IMR-90 (cell line): ENCODE data around the gene IMP3.

Source experiments
- BHLHE40 ChIP-seq: fragments of 150-350 bp; IDR thresholded peaks from 2 replicates; pipeline ENCODE4 v1.6.1; 2016; ENCODE audit warnings: mild to moderate bottlenecking, low read depth, low read length
- CEBPB ChIP-seq: IDR thresholded peaks from 2 replicates; pipeline ENCODE4 v1.6.1; 2012; ENCODE audit warnings: low read depth, low read length, improper control_type of control experiment
- CTCF ChIP-seq: conservative IDR thresholded peaks from 2 replicates; pipeline ENCODE4 v1.5.1; 2012; ENCODE audit warnings: mild to moderate bottlenecking, low read depth, low read length, improper control_type of control experiment
- ELK1 ChIP-seq: fragments of 150-350 bp; IDR thresholded peaks from 2 replicates; pipeline ENCODE4 v1.6.1; 2016; ENCODE audit warnings: low read depth, mild to moderate bottlenecking, low read length, moderate library complexity, borderline replicate concordance
- FOS ChIP-seq: fragments of 150-350 bp; IDR thresholded peaks from 2 replicates; pipeline ENCODE4 v1.6.1; 2016; ENCODE audit warnings: low read depth, low read length
- MAFK ChIP-seq: IDR thresholded peaks from 2 replicates; pipeline ENCODE4 v1.6.1; 2012; ENCODE audit warnings: low read depth, low read length, improper control_type of control experiment
- MAZ ChIP-seq: IDR thresholded peaks from 2 replicates; pipeline ENCODE4 v1.6.1; 2012; ENCODE audit warnings: low read depth, mild to moderate bottlenecking, low read length, improper control_type of control experiment, moderate library complexity, borderline replicate concordance
- MXI1 ChIP-seq: IDR thresholded peaks from 2 replicates; pipeline ENCODE4 v1.6.1; 2012; ENCODE audit warnings: low read depth, mild to moderate bottlenecking, low read length, moderate library complexity, borderline replicate concordance
- POLR2A ChIP-seq: IDR thresholded peaks from 2 replicates; pipeline ENCODE4 v1.6.1; 2012; ENCODE audit warnings: mild to moderate bottlenecking, low read depth, low read length
- RAD21 ChIP-seq: IDR thresholded peaks from 2 replicates; pipeline ENCODE4 v1.6.1; 2012; ENCODE audit warnings: low read length, improper control_type of control experiment
- RFX5 ChIP-seq: IDR thresholded peaks from 2 replicates; pipeline ENCODE4 v1.8.0; 2012; ENCODE audit warnings: low read depth, mild to moderate bottlenecking, low read length, moderate library complexity
- USF2 ChIP-seq: fragments of 150-350 bp; IDR thresholded peaks from 2 replicates; pipeline ENCODE4 v1.6.1; 2017; ENCODE audit warnings: mild to moderate bottlenecking, antibody characterized with exemption, low read length, low read depth

- no peak for TF ChIP-seq CTCF
- TF ChIP-seq FOS = no peak
- no peak for TF ChIP-seq ELK1
- TF ChIP-seq POLR2A = no peak
- no peak for TF ChIP-seq USF2
- TF ChIP-seq CEBPB = no peak
- TF ChIP-seq RFX5 = no peak
- TF ChIP-seq BHLHE40 = no peak
- no peak for TF ChIP-seq MXI1
- no peak for TF ChIP-seq MAFK
- no peak for TF ChIP-seq MAZ
- TF ChIP-seq RAD21 = no peak
Observed at GRCh38 chr15:75649848-75650247, 9.8 kb upstream of the IMP3 start.
